AG04450 (cell line): ENCODE data around the gene CHCT1. TPM values are rescaled to one million over a fixed set of nuclear protein-coding genes. Genes with fewer than 3 reads are reported as not detected.

Experiments
- CTCF ChIA-PET: fragments of 300-600, 350-600 bp; formaldehyde crosslinking; extraction: SDS; loops from one replicate; lab custom pipeline; 2022; ENCODE audit warnings: antibody characterized with exemption, inconsistent platforms; lab: Charles Lee
- POLR2A ChIA-PET: fragments of 350-600 bp; formaldehyde crosslinking; extraction: SDS; loops from one replicate; lab custom pipeline; 2021; ENCODE audit warnings: antibody characterized with exemption, inconsistent platforms; lab: Yijun Ruan, JAX
- DNase-seq: peaks from one replicate; pipeline ENCODE4 v3.0.0-alpha.2; 2011; ENCODE audit warnings: low read depth, low spot score
- H3K27ac ChIP-seq: one replicate; pipeline ENCODE4 v1.5.1; 2012; ENCODE audit warnings: low read depth, low read length, control low read depth
- H3K27me3 ChIP-seq: one replicate; pipeline ENCODE4 v1.6.0; 2012; ENCODE audit warnings: low read length; ENCODE audit not compliant: control insufficient read depth, insufficient read depth
- H3K4me3 ChIP-seq: 2 replicates; pipeline ENCODE4 v1.5.1; 2011; ENCODE audit warnings: mild to moderate bottlenecking, low read depth, low read length, control low read depth
- H3K9me3 ChIP-seq: 2 replicates; pipeline ENCODE4 v1.5.1; 2012; ENCODE audit warnings: low read length; ENCODE audit not compliant: control insufficient read depth, insufficient read depth
- polyA plus RNA-seq: library from polyadenylated mRNA; depleted of rRNA; stranded (reverse); fragments of >200 nt; gene quantifications from 2 replicates; pipeline ENCODE4 v1.2.3, GENCODE V29; 2011
- TF ChIP-seq, protein P1 (sequence below): IDR thresholded peaks from 2 replicates; pipeline ENCODE4 v1.5.1; 2011; ENCODE audit warnings: low read depth, low read length, control low read depth, inconsistent platforms

Gene CHCT1
- polyA plus RNA-seq, 1 experiment = not detected

DNA sequence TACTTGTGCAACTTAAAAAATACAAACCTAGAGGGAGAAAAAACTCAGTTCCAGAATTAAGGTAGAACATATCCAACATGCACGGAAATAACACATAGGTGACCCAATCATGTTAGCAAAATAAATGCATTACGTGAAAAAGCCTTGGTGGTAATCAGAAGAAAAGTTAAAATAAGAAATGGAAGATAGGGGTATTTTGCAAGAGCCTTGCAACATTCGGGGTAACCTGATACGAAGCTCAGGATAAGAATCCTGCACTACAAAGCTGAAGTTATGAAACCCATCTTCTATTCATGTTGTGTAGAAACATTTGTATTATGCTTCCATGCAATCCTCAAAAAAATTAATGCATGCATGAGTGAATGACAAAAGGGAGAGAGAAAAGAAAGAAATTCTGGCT, 33.1 kb downstream of the CHCT1 start:
- peaks cover 5% of the 10 kb centered on the region for H3K9me3 ChIP-seq
- TF ChIP-seq, protein P1, sequence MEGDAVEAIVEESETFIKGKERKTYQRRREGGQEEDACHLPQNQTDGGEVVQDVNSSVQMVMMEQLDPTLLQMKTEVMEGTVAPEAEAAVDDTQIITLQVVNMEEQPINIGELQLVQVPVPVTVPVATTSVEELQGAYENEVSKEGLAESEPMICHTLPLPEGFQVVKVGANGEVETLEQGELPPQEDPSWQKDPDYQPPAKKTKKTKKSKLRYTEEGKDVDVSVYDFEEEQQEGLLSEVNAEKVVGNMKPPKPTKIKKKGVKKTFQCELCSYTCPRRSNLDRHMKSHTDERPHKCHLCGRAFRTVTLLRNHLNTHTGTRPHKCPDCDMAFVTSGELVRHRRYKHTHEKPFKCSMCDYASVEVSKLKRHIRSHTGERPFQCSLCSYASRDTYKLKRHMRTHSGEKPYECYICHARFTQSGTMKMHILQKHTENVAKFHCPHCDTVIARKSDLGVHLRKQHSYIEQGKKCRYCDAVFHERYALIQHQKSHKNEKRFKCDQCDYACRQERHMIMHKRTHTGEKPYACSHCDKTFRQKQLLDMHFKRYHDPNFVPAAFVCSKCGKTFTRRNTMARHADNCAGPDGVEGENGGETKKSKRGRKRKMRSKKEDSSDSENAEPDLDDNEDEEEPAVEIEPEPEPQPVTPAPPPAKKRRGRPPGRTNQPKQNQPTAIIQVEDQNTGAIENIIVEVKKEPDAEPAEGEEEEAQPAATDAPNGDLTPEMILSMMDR = no peak
- no peak for DNase-seq
- H3K27me3 ChIP-seq = no peaks in the 10 kb centered on the region
- CTCF ChIA-PET = interaction anchor here (1.2 kb wide), 1 partner anchor 183 kb away, joined by 4 read pairs; no protein-coding TSS in a partner anchor
- POLR2A ChIA-PET = interaction anchor here (0.6 kb wide), 1 partner anchor 63 kb away, joined by 6 read pairs; the partner anchor contains the start of gene USP32
- H3K27ac ChIP-seq = no peak overlapping the region
- no peak overlapping the region for H3K4me3 ChIP-seq

DNA sequence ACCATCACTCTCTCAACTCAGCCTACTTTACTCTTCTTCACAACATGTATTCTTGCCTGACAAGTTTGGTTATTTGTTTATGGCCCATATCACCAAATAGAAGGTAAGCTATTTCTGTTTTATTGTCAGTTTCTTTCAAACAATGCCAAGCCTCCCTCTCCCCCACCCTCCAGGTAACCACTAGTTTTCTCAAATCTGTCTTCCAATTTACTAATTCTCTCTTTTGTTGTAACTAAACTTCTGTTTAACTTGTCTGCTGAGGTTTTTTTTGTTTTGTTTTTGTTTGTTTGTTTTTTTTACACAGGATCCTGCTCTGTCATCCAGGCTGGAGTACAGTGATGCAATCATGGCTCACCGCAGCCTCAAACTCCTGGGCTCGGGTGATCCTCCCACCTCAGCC, 34.9 kb downstream of the CHCT1 start:
- ChIA-PET POLR2A (no interaction called here), CTCF (interaction anchor here (0.7 to 1.4 kb wide), 2 partner anchors 181 to 226 kb away, joined by 3 to 5 read pairs; no protein-coding TSS in a partner anchor)
- Histone ChIP-seq H3K9me3 (peaks cover 5% of the 10 kb centered on the region), H3K27me3 (no peaks in the 10 kb centered on the region), H3K27ac (no peak overlapping the region), H3K4me3 (no peak overlapping the region)
- DNase-seq = no peak
- TF ChIP-seq, protein P1 = no peak

DNA sequence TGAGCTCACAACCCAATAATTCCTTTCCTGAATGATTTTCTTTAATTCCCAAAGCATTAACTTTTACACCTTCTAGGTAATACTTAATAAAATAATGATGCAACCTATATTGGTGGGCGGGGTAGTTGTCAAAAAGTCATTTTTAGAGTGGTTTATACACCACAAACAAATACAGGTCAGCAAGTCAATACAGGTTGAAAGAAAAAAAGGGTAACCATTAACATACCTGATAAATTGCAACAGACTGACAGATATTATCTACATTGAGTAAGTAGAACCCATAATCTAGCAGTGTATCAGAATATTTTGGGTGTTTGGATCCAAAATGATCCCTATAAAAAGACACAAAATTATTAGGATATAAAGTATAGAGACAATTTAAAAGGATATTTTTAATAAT, 39.3 kb downstream of the CHCT1 start:
- Histone ChIP-seq H3K27me3 (no peaks in the 10 kb centered on the region), H3K9me3 (peaks cover 5% of the 10 kb centered on the region), H3K4me3 (no peak overlapping the region), H3K27ac (no peak overlapping the region)
- ChIA-PET CTCF (interaction anchor here (0.5 kb wide), 1 partner anchor 182 kb away, joined by 3 read pairs; no protein-coding TSS in a partner anchor), POLR2A (no interaction called here)
- DNase-seq = no peak
- TF ChIP-seq, protein P1 = no peak

DNA sequence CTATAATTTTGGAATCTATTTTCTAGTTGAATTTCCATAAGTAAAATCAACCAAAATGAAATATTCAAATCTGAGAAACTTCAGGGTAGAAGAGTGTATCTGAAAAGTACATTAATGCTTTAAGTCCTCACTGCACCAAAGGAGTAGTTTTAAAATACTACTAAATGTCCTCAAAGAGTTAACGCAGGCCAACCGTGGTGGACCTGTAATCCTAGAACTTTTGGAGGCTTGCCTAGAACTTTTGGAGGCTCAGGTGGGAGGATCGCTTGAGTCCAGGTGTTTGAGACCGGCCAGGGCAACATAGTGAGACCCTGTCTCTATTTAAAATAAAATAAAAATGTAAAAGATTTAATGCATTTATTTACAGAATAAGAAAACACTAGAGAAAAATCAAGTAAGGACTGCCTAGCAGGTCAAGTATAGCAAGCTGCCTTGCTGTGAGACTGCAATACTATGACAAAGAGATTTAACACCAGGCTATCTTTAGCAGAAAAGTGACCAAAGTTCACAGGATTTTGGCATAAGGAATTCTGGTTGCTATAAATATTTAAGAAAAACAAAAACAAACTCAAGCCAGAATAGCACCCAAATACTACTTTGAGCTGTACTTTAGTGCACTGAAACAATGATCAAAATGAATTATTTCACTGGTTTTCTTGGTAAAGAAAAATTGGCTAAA, 41.0 kb downstream of the CHCT1 start:
- Histone ChIP-seq H3K9me3 (no peaks in the 10 kb centered on the region), H3K27me3 (no peaks in the 10 kb centered on the region), H3K4me3 (no peak overlapping the region), H3K27ac (no peak overlapping the region)
- DNase-seq = no peak
- ChIA-PET CTCF (interaction anchor here (1.0 to 1.1 kb wide), 2 partner anchors 138 to 178 kb away, joined by 3 read pairs; no protein-coding TSS in a partner anchor), POLR2A (interaction anchor here (1.1 kb wide), 1 partner anchor 137 kb away, joined by 3 read pairs; the partner anchor contains the start of gene PPM1D)
- TF ChIP-seq, protein P1 = no peak

DNA sequence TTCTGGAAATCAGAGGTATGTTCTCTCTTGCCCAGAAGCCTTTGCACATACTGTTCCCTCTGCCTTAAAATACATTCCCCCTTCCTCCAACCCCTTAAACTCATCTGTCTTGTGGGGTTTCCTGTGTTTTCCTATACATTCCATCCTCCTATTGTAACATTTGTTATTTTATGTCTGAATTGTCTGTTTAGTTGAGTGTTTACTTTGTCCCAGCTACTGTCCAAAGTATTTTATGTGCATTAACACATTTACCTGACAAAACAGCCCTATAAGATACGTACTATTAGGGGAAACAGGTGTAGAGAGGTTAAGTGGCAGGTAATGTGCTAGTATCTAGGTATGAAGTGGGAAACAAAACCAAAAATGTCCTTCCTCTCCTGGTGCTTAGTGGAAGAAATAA, 42.1 kb downstream of the CHCT1 start:
- CTCF ChIA-PET = interaction anchor here (0.6 to 1.1 kb wide), 2 partner anchors 114 to 177 kb away, joined by 3 to 4 read pairs; no protein-coding TSS in a partner anchor
- no peaks in the 10 kb centered on the region for H3K9me3 ChIP-seq
- POLR2A ChIA-PET = interaction anchor here (1.1 kb wide), 1 partner anchor 136 kb away, joined by 3 read pairs; the partner anchor contains the start of gene PPM1D
- no peak overlapping the region for H3K27ac ChIP-seq
- H3K27me3 ChIP-seq = no peaks in the 10 kb centered on the region
- TF ChIP-seq, protein P1 = no peak
- H3K4me3 ChIP-seq = no peak overlapping the region
- no peak for DNase-seq
